NCI-H2029 (cell line): Measurements from ENCODE around the gene BCAR1.
"Not testable (repeated sequence)": the region's sequence is repeated elsewhere in the genome, so short reads cannot be mapped to it uniquely, and the experiment has no call there.

Experiments used
- DNase-seq: peaks from one replicate; lab custom pipeline; 2025; lab: John Stamatoyannopoulos, UW

BCAR1 gene

GRCh38 chr16:75269358-75269757 lies 17.9 kb upstream of the BCAR1 start:
- not testable (repeated sequence) for DNase-seq

- DNase-seq = peak; percentile 91
Observed at GRCh38 chr16:75267631-75268264, 16.3 kb upstream of the BCAR1 start.

DNA sequence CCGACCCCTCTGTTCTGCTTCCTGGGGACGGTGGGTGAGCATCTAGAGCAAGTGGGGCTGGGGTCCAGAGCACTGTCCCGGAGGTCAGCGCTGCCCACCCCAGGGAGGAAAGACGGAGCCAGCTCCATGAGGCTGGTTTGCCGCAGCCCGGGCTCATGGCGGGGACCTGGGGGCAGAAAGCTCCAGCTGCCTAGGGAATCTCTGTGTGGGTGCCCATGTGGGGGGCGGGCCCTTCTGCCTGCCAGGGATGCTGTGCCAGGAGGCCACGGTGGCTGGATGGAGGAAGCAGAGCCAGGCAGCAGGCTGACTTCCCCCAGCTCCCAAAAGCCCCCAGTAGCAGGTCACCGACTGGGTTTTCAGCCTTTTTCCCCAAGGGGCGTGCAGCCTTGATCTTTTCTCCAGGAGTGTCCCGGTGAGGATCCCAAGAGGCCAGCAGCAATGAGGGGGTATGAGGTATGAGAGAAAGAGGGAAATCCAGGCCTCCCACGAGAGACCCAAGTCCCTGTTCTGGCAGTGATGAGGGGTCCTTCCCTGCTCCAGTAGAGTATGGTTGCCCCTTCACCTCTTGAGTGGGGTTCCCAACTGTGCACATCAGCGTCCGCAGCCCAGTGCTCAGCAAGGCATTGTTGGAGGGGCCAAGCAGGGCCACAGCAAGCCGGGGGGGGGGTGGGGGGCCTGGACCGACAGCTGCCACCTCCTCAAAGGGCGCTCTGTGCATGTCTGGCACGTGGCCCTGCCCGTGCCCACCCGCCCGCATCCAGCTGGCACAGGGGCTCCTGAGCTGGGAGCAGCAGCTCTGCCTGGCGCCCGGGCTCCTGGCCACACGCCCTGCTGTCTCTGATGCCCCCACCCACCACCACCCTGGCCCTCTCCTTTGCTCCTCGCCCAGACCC lies 15.6 kb upstream of the BCAR1 start:
- DNase-seq = no peak

GRCh38 chr16:75265911-75266701 lies 14.7 kb upstream of the BCAR1 start:
- DNase-seq = no peak

DNA sequence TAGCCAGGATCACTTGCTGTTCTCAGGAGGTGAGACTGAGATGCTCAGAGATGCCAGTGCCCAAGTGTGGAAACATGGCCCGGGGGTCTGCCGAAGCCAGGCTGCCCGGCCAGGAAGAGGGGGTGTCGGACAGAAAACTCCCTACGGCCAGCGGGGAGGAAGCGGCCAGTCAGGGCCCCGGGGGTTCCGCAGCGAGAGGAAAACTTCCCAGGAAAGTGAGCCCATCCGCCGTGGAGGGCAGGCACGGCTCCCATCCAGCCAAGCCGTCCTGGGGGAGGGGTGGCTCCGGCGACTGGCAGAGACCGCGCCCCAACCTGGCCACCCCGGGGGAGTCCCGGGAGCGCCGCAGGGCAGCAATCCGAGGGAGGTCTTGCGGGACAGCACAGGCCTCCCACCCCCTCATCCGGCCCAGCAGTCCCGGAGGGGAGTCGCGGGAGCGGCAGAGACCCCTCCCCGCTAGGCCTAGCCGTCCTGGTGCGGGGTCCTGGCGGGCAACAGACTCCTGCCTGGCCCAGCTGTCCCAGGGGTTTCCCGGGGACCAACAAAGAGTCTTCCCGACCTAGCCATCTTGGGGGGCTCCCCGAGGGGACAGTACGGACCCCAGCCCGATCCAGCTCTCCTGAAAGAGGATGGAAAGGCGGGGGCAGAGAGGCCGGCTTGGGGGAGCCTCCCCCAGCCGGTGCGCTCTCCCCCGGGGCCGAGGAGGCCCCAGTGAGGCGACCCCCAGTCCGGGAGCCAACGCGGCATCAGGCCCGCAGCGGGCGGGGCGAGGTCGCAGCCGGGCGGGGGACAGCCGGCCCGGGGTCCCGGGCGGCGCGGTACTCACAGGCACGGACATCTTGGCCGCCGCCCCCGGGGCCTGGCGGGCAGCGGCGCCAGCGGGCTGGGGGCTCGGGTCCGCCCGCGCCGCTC lies 13.8 kb upstream of the BCAR1 start:
- no peak for DNase-seq

- no peak for DNase-seq
Observed at GRCh38 chr16:75264457-75264998, 13.1 kb upstream of the BCAR1 start.

DNA sequence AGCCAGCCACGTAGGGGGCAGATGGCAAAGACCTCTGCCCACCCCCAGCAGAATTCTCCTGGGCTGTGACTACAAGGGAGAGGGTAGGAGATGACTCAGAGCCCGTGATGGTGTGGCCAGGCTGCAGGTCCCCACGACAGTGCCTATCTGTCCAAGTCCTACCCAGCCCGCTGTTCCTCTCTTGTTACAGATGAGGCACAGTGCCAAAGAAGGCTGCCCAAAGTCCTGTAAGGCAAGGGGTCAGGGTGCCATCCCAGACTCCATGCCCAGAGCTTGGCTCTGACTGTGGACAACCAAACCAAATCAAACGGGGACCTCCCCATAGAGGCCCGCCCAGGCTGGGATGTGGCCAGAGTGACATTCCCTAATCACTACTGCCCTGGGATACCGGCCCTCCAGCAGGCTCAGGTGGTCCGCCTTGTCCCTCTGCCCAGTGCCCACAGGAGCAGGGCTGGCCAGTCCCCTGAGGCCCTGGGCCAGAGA lies 12.6 kb upstream of the BCAR1 start:
- no peak for DNase-seq

- DNase-seq = no peak
Observed at GRCh38 chr16:75263291-75263962, 12.0 kb upstream of the BCAR1 start.

DNA sequence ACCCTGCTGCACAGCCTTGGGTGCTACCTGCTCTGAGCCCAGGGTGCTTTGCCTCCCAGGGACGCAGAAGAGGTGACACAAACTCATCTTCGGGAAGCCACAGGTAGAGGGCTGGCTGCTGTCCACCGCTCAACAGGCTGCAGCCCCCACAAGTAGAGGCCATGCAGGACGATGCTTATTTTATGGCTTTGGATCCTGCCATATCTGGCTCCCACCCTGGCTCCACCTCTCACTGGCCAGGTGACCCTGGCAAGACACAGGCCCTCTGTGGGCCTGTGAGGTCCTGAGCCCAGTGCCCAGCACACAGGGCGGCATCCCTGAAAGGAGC lies 11.3 kb upstream of the BCAR1 start:
- no peak for DNase-seq

GRCh38 chr16:75262104-75262799 lies 10.8 kb upstream of the BCAR1 start:
- no peak for DNase-seq

DNA sequence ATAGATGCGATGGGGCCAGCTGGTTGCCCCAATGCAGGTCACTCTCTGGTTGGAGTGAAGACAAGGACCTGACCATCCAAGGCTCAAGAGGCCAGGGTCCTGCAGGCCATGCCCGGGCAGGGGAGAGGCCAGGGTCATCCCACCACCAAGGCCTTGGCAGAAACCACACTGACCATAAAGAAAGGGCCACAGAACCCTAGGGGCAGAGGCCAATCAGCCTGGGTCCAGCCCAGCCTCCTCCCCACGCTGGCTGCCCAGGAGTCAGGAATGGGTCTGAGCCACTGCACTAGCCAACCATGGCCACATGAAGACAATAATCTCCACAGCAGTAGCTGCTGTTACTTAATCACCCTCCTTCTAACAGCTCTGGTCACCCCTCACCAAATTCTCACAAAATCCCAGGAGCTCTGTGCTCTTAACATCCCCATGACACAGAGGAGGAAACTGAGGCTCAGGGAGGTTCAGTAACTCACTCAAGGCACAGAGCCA lies 10.2 kb upstream of the BCAR1 start:
- no peak for DNase-seq

DNA sequence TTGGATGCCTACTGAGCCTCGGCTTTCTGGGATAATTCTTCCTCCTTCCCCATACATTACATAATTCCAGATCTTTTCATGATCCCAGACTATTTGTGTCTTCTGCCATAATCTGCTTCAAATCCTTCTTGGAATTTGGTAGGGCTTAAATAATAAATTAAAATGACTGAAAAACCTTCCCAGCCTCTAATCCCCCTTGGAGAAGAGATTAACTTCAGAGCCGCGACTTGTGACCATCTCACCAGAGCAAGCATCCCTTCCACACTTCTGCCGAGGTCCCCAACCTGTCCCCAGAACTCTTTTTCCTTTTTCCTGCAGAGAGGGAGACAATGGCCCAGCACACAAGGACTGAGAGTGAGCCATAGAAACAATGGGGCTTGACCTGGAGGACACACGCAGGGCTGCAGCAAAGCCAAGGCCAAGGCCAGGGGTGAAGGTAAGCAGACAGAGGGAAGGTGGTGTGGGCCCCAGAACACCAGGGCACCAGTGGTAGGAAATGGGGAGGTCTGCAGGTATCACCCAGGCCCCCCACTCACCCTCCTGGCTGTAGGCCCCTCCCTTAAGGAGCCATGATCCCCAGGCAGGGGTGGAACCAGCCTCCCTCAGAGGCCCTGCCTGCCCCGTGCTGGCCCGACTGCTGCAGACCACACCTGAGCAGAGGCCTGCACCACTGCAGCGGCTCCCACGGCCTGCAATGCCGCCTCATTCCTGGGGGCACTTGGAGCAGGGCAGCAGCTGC lies 9.6 kb upstream of the BCAR1 start:
- DNase-seq = no peak

DNA sequence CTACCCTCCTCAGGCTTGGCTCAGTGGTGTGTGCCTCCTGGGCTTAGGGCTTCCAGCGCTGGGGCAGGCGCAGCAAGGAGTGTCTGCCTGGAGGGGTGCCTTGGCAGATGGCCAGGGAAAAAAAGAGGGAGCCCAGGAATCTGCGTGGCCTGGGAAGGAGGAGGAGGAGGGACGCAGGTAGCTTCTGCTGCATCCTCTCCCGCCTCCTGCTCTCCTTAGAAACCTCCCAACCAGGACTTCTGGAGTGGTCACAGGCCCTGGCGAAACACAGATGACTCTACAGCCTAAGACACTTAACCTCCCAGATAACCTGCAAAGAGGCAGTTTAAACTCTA lies 7.3 kb upstream of the BCAR1 start:
- no peak for DNase-seq

GRCh38 chr16:75257886-75258806 lies 6.7 kb upstream of the BCAR1 start:
- no peak for DNase-seq

GRCh38 chr16:75256696-75257343 lies 5.4 kb upstream of the BCAR1 start:
- DNase-seq = no peak

- no peak for DNase-seq
Observed at GRCh38 chr16:75256059-75256571, 4.7 kb upstream of the BCAR1 start.

DNA sequence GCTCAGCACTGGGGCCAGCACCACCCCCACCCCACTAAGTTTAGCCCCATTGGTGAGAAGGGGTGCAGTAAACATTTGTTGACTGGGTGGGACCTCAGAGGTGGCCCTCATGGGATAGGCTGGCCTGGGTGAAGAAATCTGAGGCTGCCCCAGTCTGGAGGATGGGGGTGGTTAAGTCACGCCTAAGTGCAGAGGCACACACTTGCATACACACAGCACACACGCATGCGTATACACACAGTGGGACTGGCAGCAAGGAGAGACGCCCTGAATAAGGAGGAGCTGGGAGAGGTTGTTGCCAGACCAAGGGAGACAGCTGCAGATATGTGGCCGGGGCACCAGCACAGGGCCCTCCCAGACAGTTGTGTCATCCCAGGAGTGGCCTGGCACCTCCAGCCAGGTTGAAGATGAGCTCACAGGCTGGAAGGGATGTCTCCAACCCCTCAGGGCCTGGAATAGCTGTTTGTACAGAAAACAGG lies 3.0 kb upstream of the BCAR1 start:
- no peak for DNase-seq
